K562 treated with DMSO at 1 percent for 24 hours (cell line): ENCODE data around the gene C19orf44. TPM values are rescaled to one million over a fixed set of nuclear protein-coding genes. Genes with fewer than 3 reads are reported as not detected.

ENCODE experiments used
- total RNA-seq: library from RNA; unstranded; fragments of 300-600 nt; gene quantifications from 2 replicates; pipeline ENCODE4 v1.2.3, GENCODE V29; 2022; ENCODE audit warnings: low read depth; ENCODE audit not compliant: insufficient read depth

Gene C19orf44
- 3.1 and 4.0 TPM in 2 replicates for total RNA-seq

DNA sequence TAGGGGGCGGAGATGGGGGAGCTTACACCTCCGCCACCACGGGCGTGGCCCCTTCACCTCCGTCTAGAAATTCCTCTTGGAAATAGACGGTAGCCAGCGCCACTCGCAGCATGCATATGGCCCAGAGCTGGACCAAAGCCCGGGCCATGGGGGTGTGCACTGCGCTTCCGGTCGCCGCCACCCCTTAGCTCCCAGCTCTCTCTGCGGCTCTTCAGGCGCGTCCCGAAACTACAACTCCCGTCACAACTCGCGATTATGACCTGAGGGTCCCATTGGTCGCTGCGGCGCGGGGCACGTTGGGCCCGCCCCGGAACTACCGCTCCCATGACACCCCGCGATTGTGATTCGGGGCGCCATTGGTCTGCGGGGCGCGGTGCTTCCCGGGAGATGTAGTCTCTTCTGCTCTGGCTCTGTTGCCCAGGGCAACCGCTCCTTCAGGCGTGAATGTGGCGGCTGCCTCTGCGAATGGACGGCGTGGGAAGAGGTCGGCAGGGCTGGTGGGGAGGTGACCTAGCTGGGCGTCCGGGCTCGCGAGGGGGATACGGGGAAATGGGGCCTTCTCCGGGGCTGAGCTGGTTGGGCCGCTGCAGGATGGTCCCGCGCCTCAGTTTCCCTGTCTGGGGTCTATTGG lies at the start of gene C19orf44, which contains the start of gene CALR3:
Gene C19orf44 (plus strand): TSS at position 413 of the 631 bp plus-strand sequence. CDS start 4,399 bp downstream, outside the sequence.
Gene CALR3 (minus strand): TSS at position 186 of the 631 bp plus-strand sequence. CDS start 38 bp downstream, at position 148.

DNA sequence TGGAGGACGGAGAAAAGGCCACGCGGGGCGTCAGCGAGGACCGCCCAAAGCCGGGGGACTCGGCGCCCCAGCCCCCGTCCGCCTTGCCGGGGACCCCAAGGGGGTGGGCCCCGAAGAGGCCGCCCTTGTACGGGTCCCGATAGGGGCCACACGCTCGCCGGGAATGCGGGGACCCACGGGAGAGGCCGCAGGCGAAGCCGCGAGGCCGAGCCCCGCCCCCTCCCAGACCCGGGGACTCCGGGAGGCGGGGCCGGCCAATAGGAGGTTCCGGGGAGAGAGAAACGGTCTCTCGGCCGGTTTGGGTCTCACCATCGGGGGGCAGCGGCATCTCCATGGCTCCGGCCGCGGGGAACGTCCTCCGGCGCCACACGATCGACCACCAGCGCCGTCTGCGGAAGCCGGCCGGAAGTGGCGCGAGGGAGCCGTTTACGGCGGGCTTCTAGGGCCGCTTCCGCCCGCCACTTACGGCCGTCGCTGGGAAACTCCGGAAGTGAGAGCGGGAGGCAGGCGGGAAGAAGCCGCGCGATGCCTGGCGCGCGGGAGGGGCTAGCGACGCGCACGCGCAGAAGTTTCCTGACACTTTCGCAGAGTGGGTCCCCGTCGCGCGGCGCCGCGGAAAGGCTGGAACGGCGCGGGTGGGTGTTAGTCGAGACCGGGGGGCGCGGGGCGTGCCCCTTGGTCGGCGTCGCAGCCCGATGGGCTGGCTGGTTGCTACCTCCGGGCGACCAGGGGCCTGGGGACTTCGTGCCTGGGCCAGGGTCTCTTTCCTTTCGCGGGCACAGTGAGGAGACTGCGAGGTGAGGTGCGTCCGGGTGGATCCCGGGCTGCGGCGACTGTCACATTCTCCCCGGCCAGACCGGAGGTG lies 46.1 kb downstream of the C19orf44 start, which contains the start of gene CHERP:
Gene CHERP (minus strand): TSS at position 393 of the 865 bp plus-strand sequence. CDS start 59 bp downstream, at position 334.

Other genes with a start within 250 kb of the C19orf44 start
- gene KLF2, start 171.6 kb upstream of the C19orf44 start, total RNA-seq, result 4.8 and 5.6 TPM in 2 replicates
- gene EPS15L1, start 24.4 kb upstream of the C19orf44 start, total RNA-seq, result 53.9 and 57.7 TPM in 2 replicates
- gene CALR3, start 227 bp upstream of the C19orf44 start, total RNA-seq, result not detected in 2 replicates
- gene CHERP, start 46.0 kb downstream of the C19orf44 start, total RNA-seq, result 48.2 and 48.8 TPM in 2 replicates
- gene SLC35E1, start 76.0 kb downstream of the C19orf44 start, total RNA-seq, result 23.6 and 26.4 TPM in 2 replicates
- gene MED26, start 131.8 kb downstream of the C19orf44 start, total RNA-seq, result 13.5 and 15.0 TPM in 2 replicates
- 61.9 and 67.4 TPM in 2 replicates for gene SMIM7, start 163.8 kb downstream of the C19orf44 start, total RNA-seq
- gene TMEM38A, start 164.7 kb downstream of the C19orf44 start, total RNA-seq, result 5.5 and 6.8 TPM in 2 replicates
- gene NWD1, start 223.5 kb downstream of the C19orf44 start, total RNA-seq, result not detected in 2 replicates